HUES64 (cell line): ENCODE data around the gene SCFD2.

Source experiments
- H3K27ac ChIP-seq: 2 replicates; pipeline ENCODE4 v1.7.0; 2013; ENCODE audit warnings: low read depth, low read length, inconsistent platforms
- H3K27me3 ChIP-seq: 2 replicates; pipeline ENCODE4 v1.6.1; 2013; ENCODE audit warnings: mild to moderate bottlenecking, low read length; ENCODE audit not compliant: insufficient read depth
- H3K36me3 ChIP-seq: 2 replicates; pipeline ENCODE4 v1.6.1; 2013; ENCODE audit warnings: mild to moderate bottlenecking, low read length; ENCODE audit not compliant: insufficient read depth
- H3K4me1 ChIP-seq: 2 replicates; pipeline ENCODE4 v1.6.1; 2013; ENCODE audit warnings: mild to moderate bottlenecking, low read length, moderate library complexity; ENCODE audit not compliant: insufficient read depth
- H3K4me3 ChIP-seq: 2 replicates; pipeline ENCODE4 v1.5.1; 2013; ENCODE audit warnings: mild to moderate bottlenecking, low read length, moderate library complexity
- H3K9ac ChIP-seq: 2 replicates; pipeline ENCODE4 v1.6.1; 2013; ENCODE audit warnings: mild to moderate bottlenecking, low read depth, low read length
- H3K9me3 ChIP-seq: 2 replicates; pipeline ENCODE4 v1.6.1; 2013; ENCODE audit warnings: low read depth, low read length; ENCODE audit not compliant: insufficient read depth
- WGBS: fragments of 150-250, 120-280 bp; methylation state at CpG from one replicate; pipeline ENCODE4 v1.1.7; 2013; ENCODE audit warnings: missing lambda C conversion rate; 5-methylcytosine and 5-hydroxymethylcytosine counted together

The SCFD2 gene

DNA sequence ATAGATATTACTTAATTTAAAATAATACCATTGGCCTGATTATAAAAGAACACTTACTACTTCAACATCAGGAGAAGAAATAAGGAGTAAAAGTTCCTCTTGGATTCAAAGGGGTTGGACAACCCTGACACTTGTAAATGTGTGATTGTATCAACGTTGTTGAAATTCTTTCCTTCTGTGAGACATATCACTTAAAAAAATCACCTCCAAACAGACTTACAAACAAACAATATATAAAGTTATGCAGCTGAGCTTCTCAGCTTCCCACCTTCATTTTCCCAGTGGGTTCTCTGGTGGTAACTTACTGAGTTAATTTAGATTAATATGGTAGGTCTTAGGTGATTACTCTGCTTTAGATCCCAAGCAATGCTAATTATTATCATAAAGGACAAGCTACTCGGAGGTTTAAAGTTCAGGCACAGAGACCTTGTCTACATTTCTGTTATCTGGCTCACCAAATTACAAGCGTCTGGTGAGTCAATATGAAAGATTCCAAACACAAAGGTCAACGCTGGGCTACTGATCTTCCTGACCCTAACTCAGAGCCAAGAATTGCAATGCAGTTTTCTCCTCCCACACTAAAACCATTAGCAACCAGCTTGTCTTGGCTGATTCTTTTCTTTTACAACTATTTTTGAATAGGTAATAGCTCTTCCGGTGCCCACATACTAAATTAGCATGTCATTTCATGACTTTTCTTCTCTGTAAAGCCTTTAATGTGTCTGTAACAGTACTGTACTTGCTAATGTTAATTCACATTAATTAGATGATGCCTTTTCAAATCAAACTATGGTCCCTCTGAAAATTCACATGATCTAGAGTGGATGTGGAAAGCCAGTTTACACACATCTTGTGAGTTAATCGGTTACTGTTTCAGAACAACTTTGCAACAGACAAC is 346.1 kb downstream of the SCFD2 start:
- H3K9ac ChIP-seq, result no peak overlapping the region; the same call in 1 of the 2 replicates
- H3K36me3 ChIP-seq, result no peaks in the 10 kb centered on the region
- H3K9me3 ChIP-seq, result no peaks in the 10 kb centered on the region
- no peak overlapping the region for H3K4me3 ChIP-seq
- H3K27me3 ChIP-seq, result no peaks in the 10 kb centered on the region
- H3K4me1 ChIP-seq, result peaks cover 2% of the 10 kb centered on the region; the same call in 1 of the 2 replicates
- H3K27ac ChIP-seq, result no peak overlapping the region
- 81% methylated on average over 6 of the region's 6 CpGs for WGBS

GRCh38 chr4:53018471-53018870 is 347.4 kb downstream of the SCFD2 start:
- H3K9me3 ChIP-seq, result no peaks in the 10 kb centered on the region
- H3K27ac ChIP-seq, result no peak overlapping the region
- H3K4me1 ChIP-seq, result peaks cover 2% of the 10 kb centered on the region; the same call in 1 of the 2 replicates
- no peaks in the 10 kb centered on the region for H3K27me3 ChIP-seq
- WGBS, result 97% methylated on average over 3 of the region's 3 CpGs
- H3K36me3 ChIP-seq, result no peaks in the 10 kb centered on the region
- H3K9ac ChIP-seq, result no peak overlapping the region
- no peak overlapping the region for H3K4me3 ChIP-seq

DNA sequence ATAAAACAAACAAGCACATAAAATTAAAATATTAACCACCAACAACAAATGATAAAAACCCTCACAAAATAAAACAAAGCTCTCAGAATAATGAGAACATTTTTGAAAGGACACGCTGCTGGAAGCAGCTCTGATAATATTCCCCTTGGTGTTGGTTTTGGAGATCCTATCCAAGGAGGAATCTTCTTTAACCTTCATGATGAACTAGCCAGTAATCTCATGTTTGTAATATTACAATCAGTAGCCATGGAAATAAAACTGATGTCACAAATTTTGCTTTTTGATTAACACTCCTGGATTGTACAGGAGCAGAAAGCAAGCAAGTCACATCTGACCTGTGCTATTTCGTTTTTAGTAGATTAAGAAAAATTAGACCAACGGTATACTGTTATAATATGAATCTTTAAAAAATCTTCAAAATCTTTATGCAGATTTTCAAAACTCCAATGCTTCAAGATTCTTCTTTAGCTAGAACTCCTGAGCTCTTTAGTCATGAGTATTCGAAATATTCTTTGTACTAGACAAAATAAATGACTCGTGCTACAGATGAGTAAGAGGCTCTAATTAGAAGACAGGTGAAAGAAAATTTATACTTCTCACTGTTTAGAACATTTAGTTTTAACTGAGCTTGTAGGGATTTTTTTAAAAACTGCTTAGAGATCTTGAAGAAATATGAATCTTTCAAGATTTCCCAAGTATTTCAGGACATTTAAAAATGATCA is 349.6 kb downstream of the SCFD2 start:
- 100% methylated on average over 3 of the region's 5 CpGs for WGBS
- no peaks in the 10 kb centered on the region for H3K36me3 ChIP-seq
- no peak overlapping the region for H3K4me3 ChIP-seq
- no peak overlapping the region for H3K9ac ChIP-seq
- H3K4me1 ChIP-seq, result peaks cover 4% of the 10 kb centered on the region; the same call in 1 of the 2 replicates
- no peaks in the 10 kb centered on the region for H3K27me3 ChIP-seq
- H3K27ac ChIP-seq, result no peak overlapping the region
- no peaks in the 10 kb centered on the region for H3K9me3 ChIP-seq

DNA sequence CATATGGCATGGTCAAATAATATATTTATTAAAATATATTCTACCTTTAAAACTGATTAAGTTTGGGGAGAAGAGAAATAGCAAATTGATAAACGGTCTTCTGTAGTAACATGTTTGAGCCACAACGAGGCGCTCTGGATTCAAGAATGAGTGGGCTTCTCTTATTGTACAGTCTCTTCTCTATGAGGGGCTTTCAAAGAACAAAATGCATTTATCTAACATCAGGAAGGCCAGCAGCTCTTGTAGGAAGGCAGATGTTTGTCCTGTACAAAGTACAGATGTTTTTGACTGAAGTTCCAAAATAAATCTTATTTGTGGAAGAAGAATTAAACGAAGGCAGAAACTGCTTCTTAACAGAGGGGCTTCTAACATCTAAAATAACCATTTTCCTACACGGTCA is 350.2 kb downstream of the SCFD2 start:
- no peak overlapping the region for H3K9ac ChIP-seq
- peaks cover 4% of the 10 kb centered on the region; the same call in 1 of the 2 replicates for H3K4me1 ChIP-seq
- no peaks in the 10 kb centered on the region for H3K9me3 ChIP-seq
- no peaks in the 10 kb centered on the region for H3K27me3 ChIP-seq
- no peaks in the 10 kb centered on the region for H3K36me3 ChIP-seq
- H3K4me3 ChIP-seq, result no peak overlapping the region
- WGBS, result 29% methylated on average over 5 of the region's 5 CpGs
- no peak overlapping the region for H3K27ac ChIP-seq

DNA sequence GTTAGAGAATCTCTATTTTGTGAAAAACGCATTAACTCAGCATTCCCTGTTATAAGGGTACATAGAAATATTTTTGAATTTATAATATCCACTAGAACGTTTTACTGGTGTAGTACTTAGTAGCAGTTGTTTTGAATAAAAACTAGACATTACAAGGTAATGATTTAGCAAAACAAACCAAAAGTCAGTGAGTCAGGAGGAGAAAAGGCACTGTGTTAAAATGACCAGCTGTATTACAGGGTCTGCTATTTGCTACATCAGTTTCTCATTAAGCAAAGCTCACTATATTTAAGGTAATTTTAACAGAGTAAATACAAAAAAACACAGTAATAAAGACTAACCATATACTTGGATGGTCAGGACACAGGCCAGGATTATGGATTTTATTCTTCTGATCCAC is 351.0 kb downstream of the SCFD2 start:
- no peaks in the 10 kb centered on the region for H3K36me3 ChIP-seq
- no peaks in the 10 kb centered on the region for H3K27me3 ChIP-seq
- H3K9me3 ChIP-seq, result no peaks in the 10 kb centered on the region
- no peak overlapping the region for H3K27ac ChIP-seq
- peaks cover 4% of the 10 kb centered on the region; the same call in 1 of the 2 replicates for H3K4me1 ChIP-seq
- H3K9ac ChIP-seq, result no peak overlapping the region
- H3K4me3 ChIP-seq, result no peak overlapping the region
- 72% methylated on average over 2 of the region's 2 CpGs for WGBS

GRCh38 chr4:53013873-53014775 is 351.7 kb downstream of the SCFD2 start:
- H3K4me3 ChIP-seq, result no peak overlapping the region
- no peaks in the 10 kb centered on the region for H3K27me3 ChIP-seq
- H3K9me3 ChIP-seq, result no peaks in the 10 kb centered on the region
- peaks cover 2% of the 10 kb centered on the region; the same call in 1 of the 2 replicates for H3K4me1 ChIP-seq
- H3K27ac ChIP-seq, result no peak overlapping the region
- no peaks in the 10 kb centered on the region for H3K36me3 ChIP-seq
- 92% methylated on average over 5 of the region's 5 CpGs for WGBS
- H3K9ac ChIP-seq, result no peak overlapping the region

DNA sequence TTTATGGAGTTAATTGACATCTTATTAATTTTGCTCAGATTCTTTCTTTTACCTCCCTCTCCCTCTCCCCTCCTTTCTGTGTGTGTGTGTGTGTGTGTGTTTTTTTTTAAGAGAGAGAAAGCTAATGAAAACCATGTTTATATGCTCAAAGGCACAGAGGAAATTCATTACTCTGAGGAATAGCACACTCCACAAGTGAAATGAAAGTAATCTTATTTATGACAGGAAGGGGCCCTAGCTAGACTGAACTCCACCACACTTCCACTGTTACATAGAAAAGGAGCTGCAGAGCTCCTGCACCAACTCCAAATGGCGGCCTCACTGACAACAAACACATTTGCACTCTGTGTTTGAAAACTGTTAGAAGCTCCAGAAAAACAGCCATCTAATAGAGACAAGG is 353.1 kb downstream of the SCFD2 start:
- H3K9ac ChIP-seq, result no peak overlapping the region
- no peaks in the 10 kb centered on the region for H3K27me3 ChIP-seq
- no peaks in the 10 kb centered on the region for H3K36me3 ChIP-seq
- 0 out of 2 replicates have a peak, but pooled peaks cover under 1% of the 10 kb centered on the region for H3K9me3 ChIP-seq
- no peak overlapping the region for H3K4me3 ChIP-seq
- H3K4me1 ChIP-seq, result peaks cover 2% of the 10 kb centered on the region; the same call in 1 of the 2 replicates
- WGBS, result 91% methylated on average over 1 of the region's 1 CpG
- no peak overlapping the region for H3K27ac ChIP-seq

DNA sequence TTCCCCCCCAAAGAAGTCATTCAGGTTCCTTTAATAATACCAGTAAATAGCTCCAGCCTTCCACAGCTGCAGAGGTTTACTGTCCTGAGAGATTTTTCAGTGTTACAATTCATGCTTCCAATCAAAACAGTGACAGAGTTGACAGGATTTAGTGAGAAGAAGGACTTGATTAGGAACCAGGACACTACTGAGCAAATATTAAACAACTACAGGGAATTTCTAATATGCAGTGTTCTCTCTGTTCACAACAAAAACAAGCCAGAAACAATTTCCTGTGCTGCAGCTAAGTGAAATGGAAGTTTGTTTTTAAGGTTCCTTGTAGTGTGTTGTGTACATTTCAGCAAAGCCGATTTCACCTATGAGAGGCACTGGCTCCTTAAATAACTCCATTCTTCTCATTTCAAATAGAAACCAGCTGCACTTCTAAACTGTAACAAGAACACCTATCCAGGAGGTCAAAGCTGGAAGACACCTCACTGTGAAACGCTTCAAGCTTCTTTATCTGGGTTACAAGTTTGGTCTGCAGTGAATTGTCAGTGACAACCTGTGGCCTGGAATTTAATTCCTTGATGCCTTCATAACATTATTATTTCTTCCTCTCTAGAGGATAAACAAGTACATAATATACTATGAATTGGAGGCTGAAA is 354.5 kb downstream of the SCFD2 start:
- H3K27ac ChIP-seq, result no peak overlapping the region
- H3K9ac ChIP-seq, result no peak overlapping the region
- H3K36me3 ChIP-seq, result no peaks in the 10 kb centered on the region
- WGBS, result 91% methylated on average over 2 of the region's 2 CpGs
- no peaks in the 10 kb centered on the region for H3K27me3 ChIP-seq
- no peak overlapping the region for H3K4me3 ChIP-seq
- peaks cover 2% of the 10 kb centered on the region; the same call in 1 of the 2 replicates for H3K4me1 ChIP-seq
- 0 out of 2 replicates have a peak, but pooled peaks cover 5% of the 10 kb centered on the region for H3K9me3 ChIP-seq

DNA sequence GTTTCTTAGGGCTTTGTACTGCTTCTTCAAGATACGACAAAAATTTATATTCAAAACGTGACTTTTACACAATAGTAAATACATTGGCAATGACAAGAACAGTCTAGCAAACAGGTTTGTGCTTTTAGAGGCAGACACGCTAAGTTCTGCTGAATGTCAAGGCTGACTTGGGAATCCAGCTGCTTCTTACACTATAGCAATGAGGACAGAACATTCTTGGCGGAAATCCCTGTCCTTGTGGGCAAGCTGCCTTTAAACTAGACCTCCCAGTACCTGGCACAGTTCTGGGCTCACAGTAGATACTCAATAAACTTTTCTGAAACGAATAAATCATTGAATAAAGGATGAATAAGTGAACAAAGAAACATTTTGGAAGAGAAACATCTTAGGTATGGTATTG is 355.5 kb downstream of the SCFD2 start:
- Histone ChIP-seq H3K4me1 (peaks cover 2% of the 10 kb centered on the region; the same call in 1 of the 2 replicates), H3K9ac (no peak overlapping the region), H3K36me3 (no peaks in the 10 kb centered on the region), H3K4me3 (no peak overlapping the region), H3K27me3 (no peaks in the 10 kb centered on the region), H3K27ac (no peak overlapping the region), H3K9me3 (0 out of 2 replicates have a peak, but pooled peaks cover 5% of the 10 kb centered on the region)
- 93% methylated on average over 5 of the region's 5 CpGs for WGBS

DNA sequence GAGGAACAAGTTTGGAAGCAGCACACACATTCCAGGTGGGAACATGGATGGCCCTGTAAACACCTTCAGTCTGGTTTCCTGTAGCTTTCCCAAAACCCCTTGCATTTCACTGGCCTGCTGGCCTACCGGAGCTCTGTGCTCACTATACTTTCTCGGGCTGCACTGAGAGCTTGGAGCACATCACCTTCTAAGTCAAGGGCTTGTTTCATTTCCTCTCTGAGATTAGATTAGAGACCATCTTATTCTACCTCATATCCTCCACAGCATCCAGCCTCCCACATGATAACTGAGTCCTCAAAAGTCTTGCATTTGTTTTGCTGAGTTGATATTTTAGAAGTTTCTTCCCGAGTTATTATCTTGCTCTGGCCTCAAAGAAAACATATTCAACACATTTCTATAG is 356.0 kb downstream of the SCFD2 start:
- Histone ChIP-seq H3K9me3 (0 out of 2 replicates have a peak, but pooled peaks cover 5% of the 10 kb centered on the region), H3K4me1 (peaks cover 2% of the 10 kb centered on the region; the same call in 1 of the 2 replicates), H3K36me3 (no peaks in the 10 kb centered on the region), H3K9ac (no peak overlapping the region), H3K27ac (no peak overlapping the region), H3K27me3 (no peaks in the 10 kb centered on the region), H3K4me3 (no peak overlapping the region)
- 89% methylated on average over 3 of the region's 3 CpGs for WGBS
